ENCODE measurements around the gene CAPN13.

CAPN13 gene

DNA sequence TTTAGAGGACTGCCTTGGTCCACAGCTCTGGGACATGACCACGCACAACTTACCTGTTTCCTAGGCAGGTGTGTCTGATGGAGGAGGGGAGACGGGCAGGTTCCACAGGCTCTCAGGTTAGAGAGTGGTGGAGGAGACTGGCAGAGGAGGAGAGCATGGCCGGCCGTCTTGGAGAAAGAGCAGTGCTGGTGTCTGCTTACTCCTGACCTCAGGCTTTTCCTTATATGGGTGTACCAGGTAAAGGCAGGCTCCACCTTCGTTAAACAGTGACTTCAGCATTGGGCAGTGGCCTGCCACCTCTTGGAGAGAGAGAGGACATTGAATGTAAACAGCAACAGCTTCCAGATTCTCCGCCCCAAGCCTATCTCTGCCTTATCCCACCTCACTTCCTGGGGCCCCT is at the start of gene CAPN13:
TSS of gene CAPN13 (minus strand) at position 198 of the 400 bp plus-strand sequence. CDS start 20,121 bp downstream, outside the sequence.
- DNase-seq (ENCODE audit: low read depth), result no peak

DNA sequence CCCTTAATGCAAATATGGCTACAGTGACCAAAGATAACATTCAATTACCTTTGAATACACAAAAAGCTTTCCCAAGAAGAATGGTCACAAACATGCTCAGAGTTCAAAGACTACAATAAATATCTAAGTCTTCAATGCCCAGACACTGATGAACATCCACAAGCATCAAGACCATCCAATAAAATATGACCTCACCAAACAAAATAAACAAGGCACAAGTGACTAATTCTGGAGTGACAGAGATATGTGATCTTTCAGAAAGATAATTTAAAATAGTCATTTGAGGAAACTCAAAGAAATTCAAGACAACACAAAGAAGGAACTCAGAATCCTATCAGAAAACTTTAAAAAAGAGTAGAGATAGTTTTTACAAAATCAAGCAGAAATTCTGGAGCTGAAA is 40.6 kb upstream of the CAPN13 start:
- no peak for DNase-seq (ENCODE audit: low read depth)

DNA sequence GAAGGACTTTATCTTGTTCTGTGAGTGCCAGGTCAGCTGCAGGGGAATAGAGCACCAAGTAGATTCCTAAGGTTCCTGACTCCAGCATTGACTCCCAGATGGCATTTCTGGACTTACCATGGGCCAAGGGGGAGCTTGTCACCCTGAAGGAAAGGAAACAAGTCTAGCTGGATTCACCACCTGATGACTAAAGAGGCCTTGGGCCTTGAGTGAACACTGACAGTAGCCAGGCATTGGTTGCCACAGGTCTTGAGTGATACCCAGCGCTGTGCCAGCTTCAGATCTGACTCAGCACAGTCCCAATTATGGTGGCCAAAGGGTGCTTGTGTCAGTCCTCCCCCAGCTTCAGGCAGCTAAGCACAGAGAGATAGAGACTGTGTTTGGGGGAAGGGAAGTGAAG is 40.1 kb upstream of the CAPN13 start:
- no peak for DNase-seq (ENCODE audit: low read depth)

- no peak for DNase-seq (ENCODE audit: low read depth)
Measured at GRCh38 chr2:30828586-30828985, 21.3 kb upstream of the CAPN13 start.

DNA sequence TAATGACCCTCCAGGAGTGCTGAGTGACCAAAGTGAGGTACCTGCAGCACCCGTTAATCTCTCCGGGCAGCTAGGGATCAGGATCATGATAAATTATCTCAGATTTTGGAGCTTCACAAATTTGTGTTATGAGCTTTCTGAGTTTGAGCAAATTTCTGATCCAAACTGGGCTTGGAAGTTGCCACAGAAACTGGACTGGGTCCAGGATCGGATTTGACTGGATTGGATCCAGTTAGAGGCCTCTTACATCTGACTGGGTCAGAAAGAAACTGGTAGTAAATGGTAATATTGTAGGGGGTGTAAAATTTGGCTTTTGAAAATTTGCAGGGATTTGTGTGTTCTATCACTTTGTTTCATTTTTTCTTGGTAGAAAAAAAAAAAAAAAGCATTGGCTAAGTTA is 19.7 kb upstream of the CAPN13 start:
- no peak for DNase-seq (ENCODE audit: low read depth)

- no peak for DNase-seq (ENCODE audit: low read depth)
Measured at GRCh38 chr2:30826481-30826880, 19.2 kb upstream of the CAPN13 start.

DNA sequence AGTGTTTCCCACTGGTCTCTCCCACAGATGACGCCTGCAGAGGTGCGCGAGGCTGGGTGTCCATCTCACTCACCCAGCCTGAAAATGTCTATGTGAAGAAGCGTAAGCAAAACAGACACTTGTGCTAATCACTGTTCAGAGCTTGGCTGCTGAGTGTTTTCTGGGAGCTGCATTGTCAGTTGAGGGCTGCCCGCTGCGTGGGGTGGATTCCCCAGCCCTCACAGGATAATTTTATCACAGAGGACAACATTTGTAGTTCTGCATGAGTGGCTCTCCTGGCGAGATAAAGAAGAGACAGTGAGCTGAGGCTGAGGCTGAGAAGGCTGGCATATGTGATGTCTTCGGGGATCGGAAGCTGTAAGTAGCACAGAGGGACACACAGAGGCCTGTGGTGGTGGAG is 16.2 kb upstream of the CAPN13 start:
- DNase-seq (ENCODE audit: low read depth), result no peak

DNA sequence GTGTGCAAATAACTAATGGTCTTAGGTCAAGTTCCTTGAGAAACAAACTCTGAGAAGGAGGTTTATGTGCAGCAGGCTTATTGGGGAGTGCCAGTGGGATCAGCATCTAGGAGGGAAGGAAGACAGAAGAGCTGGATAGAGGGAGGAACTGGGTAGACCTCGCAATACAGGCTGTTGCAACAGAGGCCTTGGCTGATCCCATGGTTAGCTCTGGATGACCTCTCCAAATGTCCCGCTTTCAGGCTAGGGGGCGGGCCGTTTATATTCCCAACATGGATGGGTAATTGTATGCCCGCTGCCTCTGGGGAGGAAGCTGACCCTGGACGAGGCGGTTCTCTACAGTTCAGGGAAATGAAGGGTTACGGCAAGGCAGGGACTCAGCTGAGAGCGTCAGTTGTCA is 14.7 kb upstream of the CAPN13 start:
- DNase-seq (ENCODE audit: low read depth), result no peak

DNA sequence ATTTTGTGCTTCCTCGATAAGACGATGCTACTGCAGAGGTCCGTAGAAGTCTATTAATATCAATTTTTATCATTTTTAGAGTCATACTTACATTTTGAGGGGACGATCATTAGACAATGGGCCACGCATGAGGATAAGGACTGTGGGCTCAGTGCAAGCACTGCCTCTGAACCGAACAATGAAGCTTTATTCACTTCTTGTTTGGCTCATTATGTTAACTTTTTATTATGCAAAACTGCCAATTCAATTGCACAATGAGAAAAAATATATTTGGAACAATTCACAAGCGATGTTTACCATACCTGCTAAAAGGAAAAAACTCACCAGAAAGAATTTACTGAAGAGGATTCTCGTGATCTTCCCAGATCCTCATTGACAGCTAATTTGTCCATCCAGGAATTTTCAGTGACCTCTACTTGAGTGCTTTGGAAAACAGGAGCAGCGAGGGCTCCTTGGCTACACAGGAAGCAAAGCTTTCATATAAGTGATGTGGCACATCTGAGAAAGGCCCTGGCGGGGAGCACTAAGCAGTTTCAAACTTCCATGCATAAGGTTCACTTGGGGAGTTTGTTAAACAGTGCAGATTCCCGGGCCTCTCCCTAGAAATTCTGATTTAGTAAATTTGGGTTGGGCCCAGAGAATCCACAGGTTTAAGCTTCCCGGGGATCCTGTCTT is 13.3 kb upstream of the CAPN13 start:
- DNase-seq (ENCODE audit: low read depth), result no peak

DNA sequence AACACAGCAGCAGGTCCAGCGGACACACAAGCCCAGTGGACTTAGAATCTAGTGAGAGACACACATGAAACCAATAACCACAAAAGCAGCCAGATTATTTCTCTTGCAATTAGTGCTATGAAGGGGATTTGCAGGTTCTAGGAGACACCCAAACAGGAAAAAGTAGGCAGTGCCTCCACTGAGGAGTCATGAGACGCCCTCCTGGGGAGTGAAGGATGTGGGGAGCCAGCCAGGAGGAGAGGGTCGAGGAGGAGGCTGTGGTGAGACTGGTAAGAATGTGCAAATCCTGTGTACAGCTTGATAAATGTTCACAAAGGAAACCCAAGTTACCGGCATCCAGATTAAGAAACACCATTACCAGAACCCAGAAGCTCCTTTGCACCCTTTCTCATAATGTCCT is 2.7 kb upstream of the CAPN13 start:
- no peak for DNase-seq (ENCODE audit: low read depth)

- DNase-seq (ENCODE audit: low read depth), result no peak
Measured at GRCh38 chr2:30808695-30809094, 1.4 kb upstream of the CAPN13 start.

DNA sequence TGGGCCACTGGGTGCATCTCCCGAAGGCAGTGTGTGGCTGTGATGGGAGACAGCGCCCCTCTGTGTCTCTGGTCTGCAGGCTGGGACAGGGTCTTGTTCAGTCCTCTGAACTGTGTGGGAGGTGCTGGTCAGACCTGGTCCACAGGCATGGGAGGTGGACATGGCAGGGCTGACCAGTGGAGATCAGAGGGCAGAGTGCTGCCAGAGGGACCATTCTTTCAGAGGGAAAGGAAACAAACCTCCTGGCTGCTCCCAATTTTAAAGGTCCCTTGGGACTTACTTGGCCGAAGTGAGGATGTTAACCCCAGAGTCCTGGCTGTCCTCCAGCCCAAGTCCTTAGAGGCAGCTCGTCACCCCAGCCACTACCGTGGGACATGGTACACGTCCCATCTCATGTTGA is 4.0 kb downstream of the CAPN13 start:
- no peak for DNase-seq (ENCODE audit: low read depth)

DNA sequence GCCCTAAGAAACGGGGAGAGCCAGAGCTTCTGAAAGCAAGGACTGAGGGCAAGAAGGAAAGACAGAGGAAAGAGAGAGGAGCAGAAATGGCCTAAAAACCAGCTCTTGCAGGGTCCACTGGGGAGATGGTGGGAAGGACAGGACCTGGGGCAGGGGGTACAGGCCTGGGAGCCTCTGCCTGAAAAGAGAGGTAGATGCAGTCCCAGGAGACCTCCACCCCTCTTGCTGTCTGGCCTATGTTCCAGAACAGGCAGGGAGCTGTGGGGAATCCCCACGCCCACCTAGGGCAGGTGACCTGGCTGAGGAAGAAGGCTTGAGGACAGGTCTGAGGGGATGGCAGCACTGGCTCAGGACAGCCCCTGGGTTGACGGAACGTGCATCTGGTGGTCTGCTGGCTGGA is 4.6 kb downstream of the CAPN13 start:
- DNase-seq (ENCODE audit: low read depth), result no peak

DNA sequence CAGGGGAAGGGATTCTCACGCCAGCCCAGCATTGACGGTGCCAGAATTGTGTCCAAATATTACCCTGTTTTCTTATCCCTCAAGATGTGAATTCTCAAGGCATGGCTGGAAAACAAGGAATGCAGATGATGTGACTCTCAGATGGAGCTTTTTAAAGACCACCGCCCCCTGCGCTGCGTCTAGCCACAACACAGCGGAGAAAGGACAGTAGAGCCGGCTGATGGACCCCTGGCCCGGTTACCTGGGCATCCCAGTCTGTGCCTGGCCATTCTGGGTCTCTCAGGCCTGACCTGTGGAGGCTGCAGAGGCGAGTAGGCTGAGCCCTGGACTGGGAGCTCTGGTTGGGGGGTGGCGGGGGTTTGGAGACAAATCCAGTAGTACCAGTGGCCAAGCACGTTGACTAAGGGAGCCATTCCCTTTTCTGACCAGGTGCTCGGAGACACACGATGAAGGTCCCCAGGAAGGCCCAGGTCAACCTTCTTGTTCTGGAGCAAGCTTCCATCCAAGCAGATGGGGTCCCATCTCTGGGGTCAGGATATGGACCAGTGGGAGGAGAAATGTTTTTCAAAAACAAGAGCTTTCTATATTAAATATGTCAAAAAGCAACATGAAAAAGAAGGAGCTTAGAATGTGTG is 5.3 kb downstream of the CAPN13 start:
- no peak for DNase-seq (ENCODE audit: low read depth)

GRCh38 chr2:30800159-30800558 is 7.1 kb downstream of the CAPN13 start:
- DNase-seq (ENCODE audit: low read depth), result no peak

GRCh38 chr2:30799366-30799765 is 7.9 kb downstream of the CAPN13 start:
- DNase-seq (ENCODE audit: low read depth), result no peak

- no peak for DNase-seq (ENCODE audit: low read depth)
Measured at GRCh38 chr2:30798536-30798991, 8.7 kb downstream of the CAPN13 start.

- no peak for DNase-seq (ENCODE audit: low read depth)
Measured at GRCh38 chr2:30797381-30798015, 9.7 kb downstream of the CAPN13 start.

- no peak for DNase-seq (ENCODE audit: low read depth)
Measured at GRCh38 chr2:30796699-30797098, 10.5 kb downstream of the CAPN13 start.

DNA sequence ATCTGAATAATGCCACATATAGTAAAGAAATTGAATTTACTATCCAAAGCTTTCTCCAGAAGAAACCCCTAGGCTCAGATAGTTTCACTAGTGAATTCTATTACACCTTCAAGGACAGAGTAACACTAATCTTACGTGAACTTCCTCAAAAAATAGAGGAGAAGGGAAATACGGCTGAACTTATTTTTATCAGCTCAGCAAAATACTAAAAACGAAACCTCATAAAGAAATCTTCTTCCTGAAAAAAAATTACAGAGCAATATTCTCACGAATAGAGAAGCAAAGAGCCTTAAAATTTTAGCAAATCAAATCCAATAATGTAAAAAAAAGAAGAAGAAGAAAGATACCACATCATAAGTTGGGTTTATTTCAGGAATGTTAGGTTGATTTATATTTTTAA is 14.7 kb downstream of the CAPN13 start:
- no peak for DNase-seq (ENCODE audit: low read depth)

GRCh38 chr2:30790879-30791278 is 16.4 kb downstream of the CAPN13 start:
- no peak for DNase-seq (ENCODE audit: low read depth)

- no peak for DNase-seq (ENCODE audit: low read depth)
Measured at GRCh38 chr2:30789670-30790210, 17.5 kb downstream of the CAPN13 start.
